IMR-90 (cell line): Measurements from ENCODE around the gene HTT. TPM values are rescaled to one million over a fixed set of nuclear protein-coding genes. Genes with fewer than 3 reads are reported as not detected.

Experiments
- ATAC-seq: fragments of 200-7000 bp; cut with Tn5 transposase; 2 replicates; pipeline ENCODE4 v1.9.1; 2020; ENCODE audit warnings: low read depth, mild to moderate bottlenecking, moderate library complexity
- BruUV-seq: library from RNA; stranded (reverse); fragments of 400-500 nt; replicated peaks from 2 replicates; lab custom pipeline; 2021; lab: Mats Ljungman, UMichigan
- CTCF ChIA-PET: fragments of 300-600 bp; formaldehyde crosslinking; extraction: SDS; loops from one replicate; lab custom pipeline; 2021; ENCODE audit warnings: antibody characterized with exemption; lab: Yijun Ruan, JAX
- POLR2A ChIA-PET: fragments of 300-600 bp; sonication (Branson Sonifier 250); formaldehyde crosslinking; loops from one replicate; lab custom pipeline; 2022; ENCODE audit warnings: antibody characterized with exemption; ENCODE audit not compliant: unreplicated experiment; lab: Charles Lee
- DNase-seq: peaks from one replicate; pipeline ENCODE4 v3.0.0; 2013
- H2AFZ ChIP-seq: replicated peaks from 2 replicates; pipeline ENCODE3; 2013; ENCODE audit warnings: low read length, mild to moderate bottlenecking; ENCODE audit not compliant: poor library complexity
- H2AK5ac ChIP-seq: 2 replicates; pipeline ENCODE4 v1.6.1; 2013; ENCODE audit warnings: low read depth, low read length, inconsistent platforms
- H2AK9ac ChIP-seq: replicated peaks from 2 replicates; pipeline ENCODE3; 2013; ENCODE audit warnings: mild to moderate bottlenecking, low read depth, low read length, moderate library complexity; ENCODE audit not compliant: poor library complexity
- H2BK120ac ChIP-seq: 2 replicates; pipeline ENCODE4 v1.6.1; 2013; ENCODE audit warnings: low read depth, low read length, inconsistent platforms
- H2BK15ac ChIP-seq: 3 replicates; pipeline ENCODE4 v1.6.1; 2013; ENCODE audit warnings: low read depth, low read length, inconsistent platforms
- H2BK20ac ChIP-seq: 2 replicates; pipeline ENCODE4 v1.6.1; 2013; ENCODE audit warnings: low read depth, mild to moderate bottlenecking, inconsistent platforms, low read length, moderate library complexity
- H2BK5ac ChIP-seq: 2 replicates; pipeline ENCODE4 v1.6.1; 2013; ENCODE audit warnings: mild to moderate bottlenecking, low read depth, low read length, inconsistent platforms; ENCODE audit not compliant: poor library complexity, severe bottlenecking
- H3K14ac ChIP-seq: replicated peaks from 2 replicates; pipeline ENCODE4 v1.6.1; 2013; ENCODE audit warnings: low read depth, low read length, inconsistent platforms
- H3K18ac ChIP-seq: 2 replicates; pipeline ENCODE4 v1.6.1; 2013; ENCODE audit warnings: low read depth, low read length, control low read depth
- H3K23ac ChIP-seq: 2 replicates; pipeline ENCODE4 v1.6.1; 2013; ENCODE audit warnings: low read depth, low read length, inconsistent platforms
- H3K27ac ChIP-seq: 2 replicates; pipeline ENCODE4 v1.5.1; 2013; ENCODE audit warnings: mild to moderate bottlenecking, control low read depth, low read length; ENCODE audit not compliant: insufficient read depth
- H3K27me3 ChIP-seq: 2 replicates; pipeline ENCODE4 v1.6.1; 2013; ENCODE audit warnings: low read length; ENCODE audit not compliant: control insufficient read depth, insufficient read depth
- H3K36me3 ChIP-seq: 2 replicates; pipeline ENCODE4 v1.6.1; 2013; ENCODE audit warnings: low read length, mixed read lengths; ENCODE audit not compliant: control insufficient read depth, insufficient read depth
- H3K4ac ChIP-seq: 2 replicates; pipeline ENCODE4 v1.6.1; 2013; ENCODE audit warnings: low read depth, low read length, inconsistent platforms
- H3K4me1 ChIP-seq: 2 replicates; pipeline ENCODE4 v1.6.1; 2013; ENCODE audit warnings: low read length, mixed read lengths; ENCODE audit not compliant: control insufficient read depth, insufficient read depth
- H3K4me2 ChIP-seq: 2 replicates; pipeline ENCODE4 v1.6.1; 2013; ENCODE audit warnings: low read depth, mild to moderate bottlenecking, control low read depth, low read length, moderate library complexity
- H3K4me3 ChIP-seq: 2 replicates; pipeline ENCODE4 v1.5.1; 2013; ENCODE audit warnings: low read depth, mild to moderate bottlenecking, control low read depth, low read length, moderate library complexity; ENCODE audit not compliant: insufficient read depth
- H3K56ac ChIP-seq: 2 replicates; pipeline ENCODE4 v1.6.1; 2013; ENCODE audit warnings: low read length, inconsistent platforms; ENCODE audit not compliant: insufficient read depth; ENCODE audit errors: extremely low read depth
- H3K79me1 ChIP-seq, 2 experiments: 2 replicates each; pipeline ENCODE4 v1.6.1; 2013; ENCODE audit warnings: low read length in 2 of 2, inconsistent platforms in 1 of 2, low read depth in 1 of 2
- H3K9ac ChIP-seq: 2 replicates; pipeline ENCODE4 v1.6.1; 2013; ENCODE audit warnings: low read depth, low read length, control low read depth
- H3K9me1 ChIP-seq: 2 replicates; pipeline ENCODE4 v1.6.1; 2013; ENCODE audit warnings: low read length, inconsistent platforms; ENCODE audit not compliant: insufficient read depth
- H3K9me3 ChIP-seq: 2 replicates; pipeline ENCODE4 v1.6.1; 2013; ENCODE audit warnings: low read length; ENCODE audit not compliant: control insufficient read depth, insufficient read depth
- H4K20me1 ChIP-seq: 2 replicates; pipeline ENCODE4 v1.6.1; 2013; ENCODE audit warnings: low read length, inconsistent platforms; ENCODE audit not compliant: insufficient read depth
- H4K5ac ChIP-seq: 2 replicates; pipeline ENCODE4 v1.6.1; 2013; ENCODE audit warnings: mild to moderate bottlenecking, low read depth, low read length, control low read depth
- H4K8ac ChIP-seq, 2 experiments: 2 replicates each; pipeline ENCODE4 v1.6.1; 2013; ENCODE audit warnings: low read depth in 2 of 2, low read length in 2 of 2, control low read depth in 1 of 2, inconsistent platforms in 1 of 2
- H4K91ac ChIP-seq: 2 replicates; pipeline ENCODE4 v1.6.1; 2013; ENCODE audit warnings: low read depth, low read length, inconsistent platforms; ENCODE audit not compliant: insufficient read depth
- BHLHE40 ChIP-seq: fragments of 150-350 bp; IDR thresholded peaks from 2 replicates; pipeline ENCODE4 v1.6.1; 2016; ENCODE audit warnings: mild to moderate bottlenecking, low read depth, low read length
- CEBPB ChIP-seq: IDR thresholded peaks from 2 replicates; pipeline ENCODE4 v1.6.1; 2012; ENCODE audit warnings: low read depth, low read length, improper control_type of control experiment
- FOS ChIP-seq: fragments of 150-350 bp; IDR thresholded peaks from 2 replicates; pipeline ENCODE4 v1.6.1; 2016; ENCODE audit warnings: low read depth, low read length
- MAZ ChIP-seq: IDR thresholded peaks from 2 replicates; pipeline ENCODE4 v1.6.1; 2012; ENCODE audit warnings: low read depth, mild to moderate bottlenecking, low read length, improper control_type of control experiment, moderate library complexity, borderline replicate concordance
- RAD21 ChIP-seq: IDR thresholded peaks from 2 replicates; pipeline ENCODE4 v1.6.1; 2012; ENCODE audit warnings: low read length, improper control_type of control experiment
- USF2 ChIP-seq: fragments of 150-350 bp; IDR thresholded peaks from 2 replicates; pipeline ENCODE4 v1.6.1; 2017; ENCODE audit warnings: mild to moderate bottlenecking, antibody characterized with exemption, low read length, low read depth
- WGBS, 2 experiments: methylation state at CpG; one replicate each; pipeline versions ENCODE4 v1.1.5 to v1.1.7; 2013; ENCODE audit warnings: missing lambda C conversion rate in 2 of 2; ENCODE audit not compliant: insufficient read length in 1 of 2; ENCODE audit errors: extremely low coverage in 2 of 2; 5-methylcytosine and 5-hydroxymethylcytosine counted together
- dilution Hi-C: fragments of 300-500 bp; cut with HindIII; formaldehyde crosslinking; loops from one replicate; pipeline ENCODE4 v1.14.3; 2018; ENCODE audit warnings: low sequenced_read_pairs; ENCODE audit not compliant: unreplicated experiment
- in situ Hi-C: fragments of 300-500 bp; cut with MboI; formaldehyde crosslinking; loops from 3 replicates; pipeline ENCODE4 v1.14.3; 2019; ENCODE audit warnings: low sequenced_read_pairs, inconsistent platforms, mixed read lengths
- intact Hi-C: fragments of 100-400 bp; cut with micrococcal nuclease; formaldehyde crosslinking; loops from 2 replicates; pipeline ENCODE4 v1.10.0; 2022
- polyA plus RNA-seq, 3 experiments: library from polyadenylated mRNA; depleted of rRNA; stranded (reverse); fragments of >200 nt; gene quantifications; 2 replicates each; pipeline ENCODE4 v1.2.3, GENCODE V29; 2012; ENCODE audit warnings: low replicate concordance in 1 of 3
- total RNA-seq: library from RNA; depleted of rRNA; stranded (reverse); fragments of >200 nt; gene quantifications from 2 replicates; pipeline ENCODE4 v1.2.3, GENCODE V29; 2012

Gene HTT
- total and polyA plus RNA-seq, 2 of the 4 experiments (the other 2 are of a cell fraction): 11.6 to 14.3 TPM

- H3K14ac ChIP-seq: no peak overlapping the region
- H2BK15ac ChIP-seq: no peak overlapping the region
- H3K9me3 ChIP-seq: no peaks in the 10 kb centered on the region
- CTCF ChIA-PET: no interaction called here
- H2BK20ac ChIP-seq: no peak overlapping the region
- H3K9ac ChIP-seq: no peak overlapping the region
- H2BK120ac ChIP-seq: no peak overlapping the region
- peaks cover 15% of the 10 kb centered on the region for H3K27me3 ChIP-seq
- H3K4me1 ChIP-seq: peaks cover 2% of the 10 kb centered on the region; the same call in 1 of the 2 replicates
- POLR2A ChIA-PET: no interaction called here
- no peak for ATAC-seq
- H4K91ac ChIP-seq: no peak overlapping the region
- whole genome bisulfite sequencing, 2 experiments: no CpG with 5 or more reads among the region's 6 CpGs
- BruUV-seq: no TSS peak
- no peaks in the 10 kb centered on the region for H3K36me3 ChIP-seq
- intact Hi-C loops: no loop called here
- H2AK9ac ChIP-seq: no peak overlapping the region
- H3K56ac ChIP-seq: no peak overlapping the region
- H3K23ac ChIP-seq: no peak overlapping the region
- H4K8ac ChIP-seq: no peak overlapping the region
- DNase-seq: no peak
- no peak overlapping the region for H3K4me2 ChIP-seq
- H3K27ac ChIP-seq: no peak overlapping the region
- TF ChIP-seq BHLHE40 (no peak), RAD21 (no peak), MAZ (no peak), CEBPB (no peak), FOS (no peak), USF2 (no peak)
- no peaks in the 10 kb centered on the region for H3K79me1 ChIP-seq
- H3K4me3 ChIP-seq: no peak overlapping the region
- no peak overlapping the region for H3K18ac ChIP-seq
- H2BK5ac ChIP-seq: no peak overlapping the region
- in situ Hi-C loops: no loop called here
- no peak overlapping the region for H2AK5ac ChIP-seq
- no peaks in the 10 kb centered on the region for H3K9me1 ChIP-seq
- H3K4ac ChIP-seq: no peak overlapping the region
- no peak overlapping the region for H4K5ac ChIP-seq
- dilution Hi-C loops: no loop called here
- H4K20me1 ChIP-seq: no peaks in the 10 kb centered on the region
- H2AFZ ChIP-seq: no peak overlapping the region
Measured at GRCh38 chr4:3066836-3067400, 7.6 kb upstream of the HTT start.
